ENCODE data around the gene SNAPC2. TPM values are rescaled to one million over a fixed set of nuclear protein-coding genes. Genes with fewer than 3 reads are reported as not detected.

Gene SNAPC2
- total RNA-seq, 6 donors from 2014 or later, result 5.2 to 28.0 (median 19.2) TPM

DNA sequence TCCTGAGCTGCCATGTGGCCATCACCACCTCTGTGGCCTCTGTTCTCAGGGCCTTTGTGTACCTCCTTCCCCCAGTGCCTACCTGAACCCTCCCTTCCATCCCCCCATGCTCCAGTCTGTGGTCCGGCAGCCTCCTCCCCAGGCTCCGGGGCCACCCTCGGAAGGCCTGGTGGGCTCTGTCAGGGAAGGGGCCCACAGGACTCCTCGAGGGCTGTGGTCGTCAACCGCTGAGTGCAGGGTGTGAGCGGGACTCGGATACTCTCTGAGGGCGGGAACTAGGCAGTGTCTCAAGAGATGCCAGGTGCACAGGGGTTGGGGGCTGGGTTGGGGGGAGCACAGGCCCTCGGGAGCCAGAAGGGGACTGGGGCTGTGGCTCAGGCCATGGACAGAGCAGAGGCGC, 12.6 kb upstream of the SNAPC2 start:
- Histone ChIP-seq H3K27ac (no peak overlapping the region), H3K4me3 (no peak overlapping the region), H3K9me3 (no peaks in the 10 kb centered on the region), H3K4me1 (peaks cover 26 to 39% (median 30%) of the 10 kb centered on the region in 4 donors), H3K27me3 (no peaks in the 10 kb centered on the region), H3K36me3 (peaks cover 23 to 54% (median 46%) of the 10 kb centered on the region in 4 donors)
- TF ChIP-seq POLR2AphosphoS5 (IDR thresholded peaks at IDR 0.05) (no peak), EP300 (IDR thresholded peaks at IDR 0.05) (no peak), POLR2A (IDR thresholded peaks at IDR 0.05) (no peak)
- TF ChIP-seq, protein P1, sequence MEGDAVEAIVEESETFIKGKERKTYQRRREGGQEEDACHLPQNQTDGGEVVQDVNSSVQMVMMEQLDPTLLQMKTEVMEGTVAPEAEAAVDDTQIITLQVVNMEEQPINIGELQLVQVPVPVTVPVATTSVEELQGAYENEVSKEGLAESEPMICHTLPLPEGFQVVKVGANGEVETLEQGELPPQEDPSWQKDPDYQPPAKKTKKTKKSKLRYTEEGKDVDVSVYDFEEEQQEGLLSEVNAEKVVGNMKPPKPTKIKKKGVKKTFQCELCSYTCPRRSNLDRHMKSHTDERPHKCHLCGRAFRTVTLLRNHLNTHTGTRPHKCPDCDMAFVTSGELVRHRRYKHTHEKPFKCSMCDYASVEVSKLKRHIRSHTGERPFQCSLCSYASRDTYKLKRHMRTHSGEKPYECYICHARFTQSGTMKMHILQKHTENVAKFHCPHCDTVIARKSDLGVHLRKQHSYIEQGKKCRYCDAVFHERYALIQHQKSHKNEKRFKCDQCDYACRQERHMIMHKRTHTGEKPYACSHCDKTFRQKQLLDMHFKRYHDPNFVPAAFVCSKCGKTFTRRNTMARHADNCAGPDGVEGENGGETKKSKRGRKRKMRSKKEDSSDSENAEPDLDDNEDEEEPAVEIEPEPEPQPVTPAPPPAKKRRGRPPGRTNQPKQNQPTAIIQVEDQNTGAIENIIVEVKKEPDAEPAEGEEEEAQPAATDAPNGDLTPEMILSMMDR (IDR thresholded peaks at IDR 0.05), result no peak
- DNase-seq (peak in 1 of 2 donors; percentile 53), ATAC-seq (ENCODE audit: low FRiP score in 2 of 2) (no peak)
- WGBS, 2 donors, result 86 to 95% methylated on average over 11 of the region's 11 CpGs

GRCh38 chr19:7908078-7908699, 11.9 kb upstream of the SNAPC2 start:
- 88 to 89% methylated on average over 10 to 14 of the region's 14 CpGs for WGBS, 2 donors
- no peaks in the 10 kb centered on the region for H3K9me3 ChIP-seq
- peaks cover 26 to 60% (median 53%) of the 10 kb centered on the region in 4 donors for H3K36me3 ChIP-seq
- H3K4me1 ChIP-seq, result peaks cover 19 to 33% (median 24%) of the 10 kb centered on the region in 4 donors
- DNase-seq, result peak in 1 of 2 donors; percentile 50
- no peak overlapping the region for H3K27ac ChIP-seq
- H3K27me3 ChIP-seq, result no peaks in the 10 kb centered on the region
- no peak overlapping the region for H3K4me3 ChIP-seq
- TF ChIP-seq, protein P1 (IDR thresholded peaks at IDR 0.05), result no peak
- no peak for TF ChIP-seq EP300 (IDR thresholded peaks at IDR 0.05)
- TF ChIP-seq POLR2AphosphoS5 (IDR thresholded peaks at IDR 0.05), result no peak
- no peak for TF ChIP-seq POLR2A (IDR thresholded peaks at IDR 0.05)
- no peak for ATAC-seq (ENCODE audit: low FRiP score in 2 of 2)

GRCh38 chr19:7908742-7909461, 11.2 kb upstream of the SNAPC2 start:
- TF ChIP-seq POLR2AphosphoS5 (IDR thresholded peaks at IDR 0.05), result no peak
- TF ChIP-seq EP300 (IDR thresholded peaks at IDR 0.05), result no peak
- TF ChIP-seq, protein P1 (IDR thresholded peaks at IDR 0.05), result no peak
- no peak for TF ChIP-seq POLR2A (IDR thresholded peaks at IDR 0.05)
- peaks cover 26 to 63% (median 55%) of the 10 kb centered on the region in 4 donors for H3K36me3 ChIP-seq
- 93 to 96% methylated on average over 11 to 16 of the region's 19 CpGs for WGBS, 2 donors
- ATAC-seq (ENCODE audit: low FRiP score in 2 of 2) (no peak), DNase-seq (peak in 1 of 2 donors; percentile 75)
- no peak overlapping the region for H3K4me3 ChIP-seq
- no peaks in the 10 kb centered on the region for H3K27me3 ChIP-seq
- H3K4me1 ChIP-seq, result peaks cover 19 to 33% (median 24%) of the 10 kb centered on the region in 4 donors
- no peak overlapping the region for H3K27ac ChIP-seq
- no peaks in the 10 kb centered on the region for H3K9me3 ChIP-seq

DNA sequence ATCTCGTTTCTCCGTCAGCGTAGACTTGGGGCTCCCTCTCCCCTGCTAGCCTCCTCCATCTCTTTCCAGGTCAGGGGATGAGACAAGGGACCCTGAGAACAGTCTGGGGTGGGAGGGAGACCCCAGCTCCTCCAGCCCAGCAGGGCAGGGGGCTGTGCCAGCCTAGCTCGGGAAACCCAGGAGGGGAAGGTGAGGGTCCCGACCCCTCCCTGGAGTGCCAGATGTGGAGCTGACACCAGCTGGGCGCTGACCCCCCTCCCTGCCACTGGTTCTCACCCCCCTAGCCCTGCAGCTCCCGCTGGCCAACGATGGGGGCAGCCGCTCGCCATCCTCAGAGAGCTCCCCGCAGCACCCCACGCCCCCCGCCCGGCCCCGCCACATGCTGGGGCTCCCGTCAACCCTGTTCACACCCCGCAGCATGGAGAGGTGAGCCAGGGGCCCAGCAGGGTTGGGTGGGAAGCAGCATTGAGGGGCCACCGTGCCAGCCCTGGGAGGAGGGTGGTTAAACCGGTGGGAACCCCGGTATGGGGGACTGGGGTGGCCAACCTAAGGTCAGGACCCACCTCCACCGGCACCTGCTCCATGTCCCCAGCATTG, 10.6 kb upstream of the SNAPC2 start:
- TF ChIP-seq, protein P1 (IDR thresholded peaks at IDR 0.05), result no peak
- TF ChIP-seq EP300 (IDR thresholded peaks at IDR 0.05) (no peak), POLR2A (IDR thresholded peaks at IDR 0.05) (no peak), POLR2AphosphoS5 (IDR thresholded peaks at IDR 0.05) (no peak)
- Histone ChIP-seq H3K9me3 (no peaks in the 10 kb centered on the region), H3K4me3 (no peak overlapping the region), H3K36me3 (peaks cover 26 to 63% (median 55%) of the 10 kb centered on the region in 4 donors), H3K4me1 (peaks cover 16 to 29% (median 21%) of the 10 kb centered on the region in 4 donors), H3K27ac (no peak overlapping the region), H3K27me3 (no peaks in the 10 kb centered on the region)
- WGBS, 2 donors, result 89 to 91% methylated on average over 7 to 11 of the region's 21 CpGs
- ATAC-seq (ENCODE audit: low FRiP score in 2 of 2), result no peak
- peak in 1 of 2 donors; percentile 81 for DNase-seq

Measured in upper lobe of left lung (tissue), 6 donors.